GM18511 (cell line): ENCODE data around the gene PRRT1B.

ENCODE experiments used
- ATAC-seq: cut with Tn5 transposase; IDR thresholded peaks from one replicate; pipeline ENCODE4 v1.9.1; 2021; ENCODE audit warnings: mild to moderate bottlenecking, moderate library complexity; ENCODE audit not compliant: unreplicated experiment

PRRT1B gene

DNA sequence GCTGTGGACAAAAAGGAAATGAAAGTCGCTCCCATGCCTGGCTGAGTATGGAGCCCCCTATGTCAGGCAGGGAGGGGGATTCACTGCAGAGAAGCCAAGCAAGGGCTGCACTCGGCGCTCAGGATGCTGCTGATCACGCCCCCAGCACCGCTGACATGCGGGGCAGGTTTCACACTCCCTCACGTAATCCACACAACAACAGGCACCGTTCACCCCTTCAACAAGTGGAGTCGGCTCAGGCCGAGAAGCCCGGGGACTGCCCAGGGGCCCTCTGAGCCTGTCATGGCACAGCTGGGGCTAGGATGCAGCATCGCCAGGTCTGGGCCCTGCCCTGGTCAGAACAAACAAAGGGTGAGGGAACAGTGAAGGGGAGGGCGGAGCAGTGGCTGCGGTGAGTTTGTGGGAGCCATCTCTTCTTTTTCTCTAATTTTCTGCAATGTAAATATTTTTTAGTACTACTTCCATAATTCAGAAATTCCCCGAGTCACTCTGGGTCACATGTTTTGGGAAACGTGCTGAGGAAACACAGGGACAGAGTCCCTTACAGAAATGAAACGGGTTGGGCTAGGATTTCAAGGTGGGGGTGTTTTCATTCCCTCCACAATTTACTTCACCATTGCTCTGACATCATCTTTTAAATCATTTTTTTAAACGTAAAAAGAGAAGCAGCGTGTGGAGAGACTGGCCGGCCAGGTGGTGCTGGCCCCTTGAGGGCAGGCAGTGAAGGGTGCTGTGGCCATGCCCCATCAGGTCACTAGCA, 49.8 kb downstream of the PRRT1B start:
- ATAC-seq = no peak

DNA sequence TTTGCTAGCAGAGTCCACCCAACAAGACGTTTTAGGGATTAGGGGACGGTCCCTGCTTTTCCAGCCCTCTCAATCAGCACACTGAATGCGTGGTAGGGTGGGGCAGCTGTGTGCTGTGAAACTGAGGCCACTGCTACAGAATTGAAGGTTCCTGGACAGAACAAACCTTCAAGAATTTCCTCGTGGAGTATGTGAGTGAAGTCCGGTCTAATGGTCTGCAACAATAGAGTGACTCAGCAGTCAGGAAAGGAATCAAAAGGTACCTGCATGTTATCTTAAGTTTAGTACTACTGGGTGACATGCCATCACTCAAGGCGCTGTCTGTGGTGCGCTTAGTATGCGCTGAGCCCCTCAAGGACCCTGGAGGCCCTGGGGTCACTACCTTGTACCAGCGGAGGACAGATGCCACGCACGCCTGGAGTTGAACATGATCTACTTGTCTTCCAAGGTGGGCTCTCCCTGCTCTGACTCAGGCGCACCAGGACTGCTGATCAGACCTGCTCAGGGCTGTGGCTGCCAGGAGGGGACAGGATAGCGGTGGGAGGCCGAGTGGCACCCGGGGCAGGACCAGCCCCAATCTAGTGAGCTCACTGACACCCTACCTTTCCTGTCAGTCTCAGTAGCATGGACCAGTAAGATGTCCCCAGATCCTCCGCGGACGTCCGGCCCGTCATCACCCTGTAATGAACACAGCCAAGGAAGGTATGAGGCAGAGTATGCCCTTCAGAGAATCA, 50.5 kb downstream of the PRRT1B start:
- ATAC-seq = no peak

DNA sequence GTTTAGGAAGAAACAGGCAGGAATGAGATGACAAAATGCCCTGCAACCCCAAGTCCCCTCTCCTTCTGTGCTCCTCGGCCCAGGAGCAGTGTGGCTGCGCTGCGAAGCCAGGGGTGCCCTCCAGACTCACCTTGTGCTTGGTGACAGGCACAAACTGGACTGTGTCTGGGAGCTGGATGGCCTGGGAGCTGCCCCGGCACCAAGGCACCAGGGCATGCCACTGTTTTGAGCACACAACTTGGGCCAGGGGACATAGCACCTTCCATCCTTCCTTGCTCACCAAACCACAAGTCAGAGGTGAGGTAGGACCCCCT, 51.1 kb downstream of the PRRT1B start:
- ATAC-seq = no peak

DNA sequence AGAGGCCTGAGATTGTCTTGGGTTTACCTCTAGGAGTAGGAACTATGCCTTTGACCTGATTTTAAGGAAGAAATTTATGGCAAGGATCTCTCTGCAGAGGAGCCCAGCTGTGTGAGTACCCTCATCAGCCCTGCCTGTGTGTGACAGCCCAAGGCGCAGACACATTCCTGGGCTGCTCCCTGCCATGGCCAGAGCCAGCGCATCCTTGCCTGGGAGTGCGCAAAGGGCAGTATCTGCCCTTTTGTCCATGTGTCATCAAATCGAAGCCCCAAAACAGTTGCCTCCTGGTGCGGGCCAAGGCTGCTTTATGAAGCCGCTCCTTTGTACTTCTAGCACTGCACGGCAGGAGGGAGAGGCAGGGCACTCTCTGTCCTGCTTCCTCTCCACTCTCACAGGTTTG, 51.9 kb downstream of the PRRT1B start:
- ATAC-seq = no peak

DNA sequence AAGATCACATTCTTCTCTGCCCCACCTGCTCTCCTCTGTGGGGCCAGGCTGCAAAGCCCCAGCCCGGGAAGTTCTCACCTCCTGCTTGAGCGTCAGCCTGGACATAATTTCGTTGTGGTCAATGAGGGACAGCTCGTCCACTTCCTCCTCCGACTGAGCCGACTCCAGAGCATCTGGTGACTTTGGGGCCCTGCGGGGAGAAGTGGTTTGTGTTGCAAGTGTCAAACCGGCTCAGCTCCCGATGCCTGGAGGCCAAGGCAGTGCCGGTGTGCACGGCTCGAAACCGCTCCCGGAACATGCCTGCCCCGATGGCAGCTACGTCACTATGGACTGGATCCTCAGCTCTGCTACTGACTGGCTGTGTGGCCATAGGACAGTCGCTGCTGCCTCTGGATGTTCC, 52.8 kb downstream of the PRRT1B start:
- ATAC-seq = no peak

DNA sequence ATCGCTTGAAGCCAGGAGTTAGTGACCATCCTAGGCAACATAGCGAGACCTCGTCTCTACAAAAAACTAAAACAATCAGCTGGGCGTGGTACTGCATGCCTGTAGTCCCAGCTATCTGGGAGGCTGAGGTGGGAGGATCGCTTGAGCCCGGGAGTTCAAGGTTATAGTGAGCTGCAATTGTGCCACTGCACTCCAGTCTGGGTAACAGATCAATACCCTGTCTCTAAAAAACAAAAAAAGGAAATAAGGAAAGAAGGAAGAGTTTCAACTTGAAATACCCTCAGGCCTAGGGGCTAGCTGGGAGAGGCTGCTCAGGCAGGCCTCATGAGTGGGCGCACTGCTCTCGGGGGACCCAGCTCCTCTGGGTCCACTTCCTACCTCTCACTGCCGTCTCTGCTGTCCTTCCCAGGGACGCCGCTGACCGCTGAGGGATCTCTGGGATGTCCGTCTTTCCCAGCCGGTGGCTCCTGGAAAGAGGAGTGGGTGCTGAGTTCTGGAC, 56.4 kb downstream of the PRRT1B start:
- ATAC-seq = no peak

DNA sequence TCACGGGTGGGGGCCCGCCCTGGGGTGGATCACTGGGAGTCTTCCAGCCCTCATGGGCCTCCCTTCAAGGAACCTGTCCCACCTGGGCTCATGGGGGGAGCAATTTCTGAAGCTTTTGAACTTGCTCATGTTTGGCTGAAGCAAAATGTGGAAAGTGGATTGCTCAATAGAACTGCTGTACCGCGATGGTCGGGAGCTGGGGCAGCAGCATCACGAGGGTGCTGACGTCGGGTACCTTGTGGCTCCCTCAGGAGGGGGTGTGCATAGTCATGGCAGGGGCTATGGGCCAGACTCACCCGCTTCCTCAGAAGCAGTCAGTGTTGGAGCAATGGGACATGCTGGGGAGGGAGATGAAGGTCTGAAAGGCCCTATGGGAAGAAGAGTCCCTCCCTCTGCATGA, 57.9 kb downstream of the PRRT1B start:
- no peak for ATAC-seq

DNA sequence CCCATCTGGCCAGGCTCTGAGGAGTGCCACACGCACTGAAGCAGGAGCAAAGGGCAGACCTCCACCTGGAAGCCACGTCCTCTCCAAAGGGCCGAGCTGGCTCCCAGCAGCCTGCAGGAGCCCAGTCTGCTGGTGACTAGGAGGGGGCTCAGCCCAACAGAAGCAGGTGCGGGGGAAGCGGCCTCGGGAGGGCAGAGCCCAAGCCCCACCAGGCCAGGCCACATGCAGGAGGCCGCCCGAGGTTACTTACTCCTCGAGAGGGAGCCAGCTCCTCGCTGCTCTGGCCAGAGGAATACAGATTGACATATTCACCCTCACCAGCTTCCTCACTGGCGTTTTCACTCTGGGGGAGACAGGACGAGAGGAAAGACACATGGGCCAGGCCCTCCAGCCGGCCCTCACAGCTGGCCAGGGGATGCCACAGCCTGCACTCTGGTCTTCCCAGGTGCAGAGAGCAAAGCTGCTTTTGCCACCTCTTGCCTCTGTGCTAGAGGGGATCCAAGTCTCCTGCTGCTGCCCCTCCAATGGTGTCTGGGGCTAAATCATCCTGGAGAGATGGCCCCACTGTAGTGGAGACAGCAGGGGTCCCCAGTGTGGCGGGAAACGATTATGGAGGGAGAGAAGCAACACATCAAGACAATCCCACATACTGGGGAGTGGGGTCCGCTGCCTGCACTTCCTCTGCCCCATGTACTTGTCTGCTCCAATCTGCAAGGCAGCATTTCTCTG, 58.6 kb downstream of the PRRT1B start:
- no peak for ATAC-seq

DNA sequence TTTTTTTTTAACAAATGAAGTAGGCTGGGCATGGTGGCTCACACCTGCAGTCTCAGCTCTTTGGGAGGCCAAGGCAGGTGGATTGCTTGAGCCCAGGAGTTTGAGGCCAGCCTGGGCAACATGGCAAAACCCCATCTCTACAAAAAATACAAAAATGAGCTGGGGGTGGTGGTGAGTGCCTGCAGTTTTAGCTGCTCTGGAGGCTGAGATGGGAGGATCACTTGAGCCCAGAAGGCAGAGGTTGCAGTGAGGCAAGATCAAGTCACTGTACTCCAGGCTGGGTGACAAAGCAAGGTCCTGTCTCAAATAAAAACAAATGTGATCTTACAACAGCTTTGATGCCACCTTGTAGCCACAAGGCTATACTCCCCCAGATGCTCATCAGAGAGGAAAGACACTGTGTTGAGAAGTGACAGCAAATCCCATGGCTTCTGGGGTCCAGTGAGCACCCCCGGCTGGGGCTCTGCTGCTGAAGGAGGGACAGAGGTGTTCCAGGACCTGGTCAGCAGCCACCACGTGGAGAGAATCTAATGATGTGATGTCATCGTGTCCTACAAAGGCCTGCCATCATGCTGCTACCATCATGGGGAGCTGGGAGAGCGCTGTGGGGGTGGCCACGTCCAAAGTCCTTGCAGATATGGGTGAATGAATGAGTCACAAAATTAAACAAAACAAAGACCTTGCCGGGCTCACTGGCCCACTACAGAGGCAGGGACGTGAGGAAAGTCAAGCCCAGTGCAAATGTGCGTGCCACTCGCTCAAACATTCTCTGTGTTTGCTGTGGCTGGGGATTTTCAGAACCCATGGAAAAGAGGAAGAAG, 60.7 kb downstream of the PRRT1B start:
- ATAC-seq = no peak

DNA sequence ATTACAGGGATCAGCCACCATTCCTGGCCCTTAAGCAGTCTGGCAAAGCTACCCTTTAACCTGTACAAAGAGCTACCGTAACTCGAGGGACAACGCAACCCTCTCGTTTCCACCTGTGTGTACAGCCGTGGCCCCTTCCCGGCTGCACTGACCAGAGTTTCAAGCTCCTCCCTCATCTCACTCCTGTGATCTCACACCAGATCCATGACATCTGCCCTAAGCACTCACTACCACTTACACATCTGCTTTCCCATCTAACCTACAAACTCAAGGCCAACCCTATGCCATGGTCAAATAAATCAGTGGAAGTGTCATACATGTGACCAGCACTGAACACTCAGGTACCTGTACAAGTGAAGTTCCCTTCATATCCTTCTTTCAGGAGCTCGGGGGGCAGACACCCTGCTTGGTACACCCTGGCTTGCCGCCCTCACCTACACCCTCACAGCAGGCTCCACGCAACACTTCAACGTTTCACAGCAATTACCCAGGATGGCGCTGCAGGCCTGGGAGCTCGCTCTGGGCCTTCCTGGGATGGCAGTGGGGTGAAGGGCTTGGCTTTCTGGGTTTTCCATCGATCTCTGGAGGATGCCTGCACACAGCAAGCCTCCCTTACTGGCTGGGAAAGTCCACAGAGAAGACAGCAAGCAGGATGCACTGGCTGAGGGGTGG, 61.7 kb downstream of the PRRT1B start:
- no peak for ATAC-seq

DNA sequence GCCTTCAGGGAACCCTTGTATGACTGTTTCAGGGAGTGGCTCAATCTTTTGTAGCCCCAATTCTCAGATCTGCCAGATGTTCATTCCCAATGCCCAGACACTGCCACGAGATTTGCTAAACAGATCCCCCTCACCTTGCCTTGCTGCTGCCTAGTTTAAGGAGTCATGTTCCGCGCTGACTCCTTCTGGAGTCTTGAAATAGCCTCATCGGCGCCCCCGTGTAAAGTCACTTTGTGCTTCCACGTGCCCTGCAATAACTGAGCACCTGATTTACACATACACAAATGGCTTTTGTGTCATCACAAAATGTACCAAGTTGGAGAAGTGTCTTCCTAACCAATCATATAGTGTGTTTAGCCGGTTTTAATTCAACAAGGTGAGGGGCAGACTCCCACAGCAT, 62.3 kb downstream of the PRRT1B start:
- ATAC-seq = no peak

DNA sequence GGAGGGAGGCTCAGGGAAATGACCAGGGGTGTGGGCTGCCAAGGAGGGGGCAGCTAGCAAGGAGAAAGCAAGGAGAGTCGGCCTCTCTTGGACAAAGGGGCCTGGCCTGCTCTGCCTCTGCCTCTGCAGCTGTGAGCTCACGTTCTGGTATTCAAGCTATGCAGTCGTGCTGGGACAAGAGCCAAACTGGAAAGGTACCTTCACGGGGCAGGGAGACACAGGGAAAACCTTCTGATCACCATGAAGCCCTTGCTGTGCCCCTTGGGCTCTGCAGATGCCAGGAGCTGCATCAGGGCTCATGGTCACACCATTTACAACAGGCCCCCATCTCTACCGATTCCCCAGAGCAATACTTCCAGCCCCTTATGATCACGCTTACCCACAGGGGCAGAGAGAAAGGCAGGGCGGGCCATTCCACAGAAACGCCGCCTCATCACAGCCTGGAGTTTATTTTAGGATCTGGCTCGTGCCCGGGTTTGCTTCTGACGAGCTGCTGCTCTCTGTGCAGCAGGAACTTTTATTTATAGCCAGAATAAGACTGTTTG, 63.2 kb downstream of the PRRT1B start:
- no peak for ATAC-seq
